GM19372 (cell line): ENCODE data around the gene PRPF6.

Experiments
- ATAC-seq: cut with Tn5 transposase; IDR thresholded peaks from one replicate; pipeline ENCODE4 v1.9.1; 2021; ENCODE audit warnings: mild to moderate bottlenecking, low read depth, moderate library complexity; ENCODE audit not compliant: unreplicated experiment

PRPF6 gene

GRCh38 chr20:63945031-63945658, 35.8 kb upstream of the PRPF6 start:
- no peak for ATAC-seq

GRCh38 chr20:63945921-63946920, 34.7 kb upstream of the PRPF6 start:
- no peak for ATAC-seq

GRCh38 chr20:63946986-63947637, 33.8 kb upstream of the PRPF6 start:
- no peak for ATAC-seq

DNA sequence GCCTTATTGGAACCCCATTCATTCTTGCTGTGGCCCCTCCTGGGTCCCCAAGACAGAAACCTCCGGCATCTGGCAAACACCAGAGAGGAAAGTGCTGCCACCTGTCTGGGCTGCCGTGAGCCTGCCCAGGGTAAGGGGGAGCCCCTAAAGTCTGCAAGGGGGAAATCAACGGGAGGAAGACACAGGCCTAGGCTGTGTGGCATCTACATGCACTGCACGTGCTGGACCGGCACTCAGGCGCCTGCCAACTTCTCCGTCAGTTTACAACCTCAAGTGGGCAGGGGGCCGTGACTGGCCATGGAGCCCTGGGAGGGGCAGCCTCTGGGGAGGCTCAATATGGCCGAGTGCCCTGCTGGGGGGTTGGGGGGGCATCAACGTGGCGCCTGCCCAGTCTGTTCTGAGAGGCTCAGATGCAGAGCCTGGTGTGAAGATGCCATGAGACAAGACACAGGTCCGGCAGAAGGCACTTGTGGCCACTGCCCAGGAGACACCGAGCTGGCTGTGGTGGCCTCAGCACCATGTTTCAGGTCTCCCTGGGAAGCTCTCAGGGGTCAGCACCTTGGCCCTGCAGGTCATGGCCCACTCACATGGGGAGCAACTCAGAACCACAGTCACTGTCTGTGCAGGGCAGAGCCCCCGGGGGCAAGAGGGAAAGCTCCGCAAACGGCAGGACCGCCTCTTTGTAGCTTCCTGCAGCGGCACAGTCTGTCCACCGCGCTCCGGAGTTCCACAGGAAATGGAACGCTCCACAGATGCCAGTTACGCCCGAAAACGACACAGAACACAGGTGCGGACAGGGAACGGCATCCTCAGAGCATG, 33.1 kb upstream of the PRPF6 start:
- ATAC-seq = no peak

DNA sequence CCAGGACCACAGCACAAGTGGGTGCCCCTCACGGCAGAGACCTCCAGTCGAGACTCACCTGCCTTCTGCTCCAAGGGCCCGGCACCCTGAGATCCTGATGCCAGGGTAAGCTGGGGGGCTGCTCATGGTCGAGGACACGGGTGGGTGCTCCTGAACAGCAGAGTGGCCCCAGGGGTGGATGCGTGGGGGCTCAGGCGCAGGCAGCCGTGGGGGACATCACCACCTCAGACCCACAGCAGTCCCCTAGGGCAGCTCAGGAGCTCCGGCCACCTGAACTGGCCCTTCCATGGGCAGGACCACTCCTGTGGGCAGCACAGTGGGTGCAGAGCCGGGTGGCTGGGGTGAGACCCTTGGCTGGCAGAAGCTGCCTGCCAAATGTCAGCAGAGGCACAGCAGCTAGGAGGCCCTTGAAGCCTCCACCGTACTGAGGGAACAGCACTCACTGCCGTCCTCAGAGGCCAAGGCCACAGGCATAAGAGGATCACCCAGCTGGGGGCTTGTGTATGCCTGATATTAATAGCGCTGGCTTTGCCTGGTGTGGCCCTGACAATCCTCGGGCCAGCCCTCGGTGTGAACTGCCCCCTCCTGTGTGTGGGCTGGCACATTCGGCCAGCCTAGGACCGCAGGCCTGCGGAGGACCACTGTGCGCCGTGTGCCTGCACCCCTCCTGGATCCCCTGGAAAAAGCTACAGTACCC, 30.1 kb upstream of the PRPF6 start:
- no peak for ATAC-seq

DNA sequence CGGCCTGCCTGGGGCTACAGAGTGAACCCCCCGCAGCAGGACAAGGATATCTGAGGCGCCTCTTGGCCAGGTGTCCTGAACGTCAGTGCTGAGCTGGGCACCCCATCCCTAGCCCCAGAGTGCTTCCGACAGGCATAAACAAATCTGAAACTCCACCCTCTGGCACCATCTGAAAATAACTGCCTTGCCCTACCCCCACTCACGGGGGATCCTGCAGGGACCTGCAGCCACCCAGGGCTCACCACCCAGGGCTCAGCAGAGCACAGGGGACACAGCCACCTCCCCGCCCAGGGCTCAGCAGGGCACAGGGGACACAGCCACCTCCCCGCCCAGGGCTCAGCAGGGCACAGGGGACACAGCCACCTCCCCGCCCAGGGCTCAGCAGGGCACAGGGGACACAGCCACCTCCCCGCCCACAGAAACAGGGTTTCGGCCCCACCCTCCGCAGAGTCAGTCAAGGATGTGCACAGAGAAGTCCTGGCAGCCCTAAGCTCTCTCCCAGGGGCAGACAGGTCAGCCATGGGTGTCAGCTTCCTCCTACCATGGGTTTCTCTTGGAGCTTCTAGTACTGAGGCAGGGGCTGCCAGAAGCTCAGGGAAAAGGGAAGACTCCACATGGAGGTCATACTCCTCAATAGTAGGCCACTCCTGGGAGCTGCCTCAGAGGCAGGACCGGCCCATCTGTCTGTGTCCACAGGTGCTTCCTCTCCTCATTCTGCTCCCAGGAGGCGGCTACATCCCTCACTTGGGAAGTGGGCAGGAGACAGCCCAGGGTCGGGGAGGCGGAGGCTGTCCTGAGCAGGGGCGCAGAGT, 29.3 kb upstream of the PRPF6 start:
- no peak for ATAC-seq

DNA sequence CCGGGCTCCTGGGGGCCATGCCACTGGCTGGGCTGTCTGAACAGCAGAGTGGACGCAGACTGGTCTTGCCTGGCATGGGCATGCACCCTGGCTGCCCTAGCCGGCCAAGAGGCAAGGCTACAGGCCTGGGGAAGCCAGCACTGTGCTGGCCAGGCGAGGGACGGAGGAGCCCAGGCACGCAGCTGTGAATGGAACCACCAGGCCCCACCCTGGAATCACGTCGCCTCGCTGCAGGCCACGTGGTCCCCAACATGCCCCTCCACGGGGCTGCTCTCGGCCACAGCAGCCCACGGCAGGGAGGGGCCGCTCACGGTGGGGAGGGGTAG, 28.8 kb upstream of the PRPF6 start:
- no peak for ATAC-seq

GRCh38 chr20:63952769-63953168, 28.2 kb upstream of the PRPF6 start:
- no peak for ATAC-seq

GRCh38 chr20:63953764-63954429, 27.0 kb upstream of the PRPF6 start:
- no peak for ATAC-seq

DNA sequence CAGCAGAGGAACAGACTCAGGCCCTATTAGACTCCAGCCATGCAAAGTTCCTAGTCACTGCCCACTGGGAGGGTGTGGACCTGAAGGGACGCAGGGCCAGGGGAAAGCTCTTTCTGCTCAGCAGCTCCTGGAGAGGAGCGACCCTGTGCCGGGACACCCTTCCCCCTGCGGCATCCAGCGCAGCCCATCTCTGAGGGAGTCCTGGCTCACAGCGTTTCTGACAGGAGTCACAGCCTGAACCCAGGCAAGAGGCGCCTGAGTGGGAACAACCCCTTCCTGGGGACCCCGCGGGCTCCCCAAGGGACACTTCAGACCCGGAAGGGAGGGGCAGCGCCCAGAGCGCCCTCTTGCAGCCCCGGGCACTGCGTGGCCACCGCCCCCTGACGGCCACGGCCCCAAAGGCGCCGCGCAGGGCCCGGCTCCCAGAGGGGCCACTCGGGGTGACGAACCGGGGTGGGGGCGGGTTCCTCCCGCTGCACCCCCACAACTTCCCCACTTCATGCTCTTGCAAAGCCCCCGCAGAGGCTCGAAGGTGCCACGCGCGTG, 25.6 kb upstream of the PRPF6 start:
- ATAC-seq = no peak

DNA sequence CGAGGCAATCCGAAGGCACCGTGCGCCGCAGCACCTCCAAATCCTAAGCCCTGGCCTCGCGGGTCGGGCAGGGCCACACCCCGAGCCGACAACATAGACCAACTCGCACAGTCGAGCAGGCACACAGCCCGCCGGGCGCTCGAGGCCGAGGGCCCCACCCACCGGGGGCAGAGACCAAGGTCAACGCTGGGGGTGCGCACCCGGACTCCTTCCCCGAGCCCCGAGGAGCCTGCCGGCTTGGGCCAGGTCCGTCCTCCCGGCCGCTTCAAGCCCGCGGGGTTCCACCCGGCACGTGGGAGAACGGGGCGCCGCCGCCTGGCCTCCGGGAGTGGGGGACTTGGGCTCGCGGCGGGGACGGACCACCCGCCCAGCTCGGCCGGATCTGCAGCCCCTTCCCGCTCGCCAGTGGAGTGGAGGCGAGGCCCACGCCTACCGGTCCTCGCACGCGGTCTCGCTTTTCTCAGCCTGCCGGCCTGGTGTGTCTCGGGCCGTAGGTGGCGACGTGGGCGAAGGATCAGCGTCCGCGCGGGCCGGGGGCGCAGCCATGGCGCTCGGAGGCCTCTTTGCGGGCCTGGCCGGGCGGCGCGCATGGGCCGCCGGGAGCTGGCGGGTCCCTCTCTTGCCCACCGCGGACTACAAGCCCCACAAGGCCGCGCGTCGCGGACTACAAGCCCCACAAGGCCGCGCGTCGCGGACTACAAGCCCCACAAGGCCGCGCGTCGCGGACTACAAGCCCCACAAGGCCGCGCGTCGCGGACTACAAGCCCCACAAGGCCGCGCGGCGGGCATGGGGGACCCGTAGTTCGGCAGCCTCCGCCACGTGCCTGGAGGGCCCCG, 24.9 kb upstream of the PRPF6 start, which contains the start of gene UCKL1:
UCKL1 (minus strand) TSS at position 590 of the 837 bp plus-strand sequence; CDS start at position 546, 44 bp downstream.
- ATAC-seq = peak; percentile 75

GRCh38 chr20:63956664-63957003, 24.3 kb upstream of the PRPF6 start:
- ATAC-seq = peak; percentile 9

DNA sequence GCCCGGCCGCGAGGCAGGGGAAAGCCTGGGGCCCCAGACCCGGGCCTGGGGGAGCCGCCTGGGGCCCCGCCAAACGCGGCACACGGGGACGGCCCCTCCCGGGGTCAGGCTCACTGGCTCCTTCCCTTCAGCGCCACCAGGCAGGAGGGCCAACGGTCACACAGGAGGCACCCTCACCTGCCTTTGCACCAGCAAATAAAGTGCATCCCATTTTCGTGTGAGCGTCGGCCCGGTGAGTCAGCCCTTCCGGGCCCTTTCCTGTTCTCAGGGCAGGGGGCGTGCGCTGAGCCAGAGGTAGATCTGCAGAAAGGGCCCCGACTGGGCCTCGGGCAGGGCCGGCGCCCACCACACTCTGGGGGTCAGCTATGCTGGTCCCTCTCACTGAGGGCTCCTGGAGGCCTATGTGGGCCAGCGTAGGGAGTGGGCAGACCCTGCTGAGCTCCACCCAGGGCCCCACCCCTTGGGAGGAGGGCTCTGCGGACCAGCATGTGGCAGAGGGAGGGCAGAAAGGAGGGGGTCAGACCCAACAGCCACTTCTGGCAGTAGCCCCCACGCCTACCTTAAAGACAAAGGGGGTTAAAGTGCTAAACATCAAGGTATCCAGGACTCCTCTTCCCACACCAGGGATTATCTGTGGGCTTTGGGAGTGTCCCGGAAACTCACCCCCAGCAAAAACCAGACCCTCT, 23.8 kb upstream of the PRPF6 start:
- ATAC-seq = peak; percentile 22

- ATAC-seq = no peak
These were observed 23.1 kb upstream of the PRPF6 start for GRCh38 chr20:63957690-63958441.

GRCh38 chr20:63958471-63958870, 22.5 kb upstream of the PRPF6 start:
- no peak for ATAC-seq
